Activated CD4-positive, alpha-beta memory T cell treated with anti-CD3 and anti-CD28 coated beads for 36 hours (primary cell): ENCODE data around the gene LRRC72. TPM values are rescaled to one million over a fixed set of nuclear protein-coding genes. Genes with fewer than 3 reads are reported as not detected.
"Not testable (repeated sequence)": the region's sequence is repeated elsewhere in the genome, so short reads cannot be mapped to it uniquely, and the experiment has no call there.

ENCODE experiments used
- CTCF ChIA-PET: fragments of 350-600 bp; sonication (Branson Sonifier 250); formaldehyde crosslinking; loops from one replicate; lab custom pipeline; 2021; ENCODE audit warnings: antibody characterized with exemption, inconsistent platforms; lab: Charles Lee
- POLR2A ChIA-PET: fragments of 350-600 bp; sonication (Branson Sonifier 250); formaldehyde crosslinking; loops from one replicate; lab custom pipeline; 2021; ENCODE audit warnings: antibody characterized with exemption; lab: Charles Lee
- DNase-seq: peaks from one replicate; pipeline ENCODE4 v3.0.0-alpha.2; 2020
- H3K27ac Mint-ChIP-seq: one replicate; pipeline ENCODE4 v1.8.0; 2021; ENCODE audit warnings: mixed read lengths
- H3K27me3 Mint-ChIP-seq: one replicate; pipeline ENCODE4 v1.8.0; 2021; ENCODE audit warnings: mixed read lengths
- H3K36me3 Mint-ChIP-seq: one replicate; pipeline ENCODE4 v1.8.0; 2021; ENCODE audit warnings: mixed read lengths
- H3K4me1 Mint-ChIP-seq: one replicate; pipeline ENCODE4 v1.8.0; 2021; ENCODE audit warnings: low read depth, mixed read lengths
- H3K4me3 Mint-ChIP-seq: one replicate; pipeline ENCODE4 v1.8.0; 2021; ENCODE audit warnings: mild to moderate bottlenecking, mixed read lengths
- H3K9me3 Mint-ChIP-seq: one replicate; pipeline ENCODE4 v1.8.0; 2021; ENCODE audit warnings: mixed read lengths
- intact Hi-C: fragments of 100-400 bp; cut with micrococcal nuclease; formaldehyde crosslinking; loops from one replicate; pipeline ENCODE4 v1.15.1; 2023
- total RNA-seq, 2 experiments: library from RNA; stranded (reverse); gene quantifications; one replicate each; pipeline ENCODE4 v1.2.3, GENCODE V29; 2021

Gene LRRC72
- total RNA-seq, 2 experiments from 2014 or later, result not detected

- Mint-ChIP-seq H3K36me3 (no peaks in the 10 kb centered on the region), H3K4me1 (no peaks in the 10 kb centered on the region), H3K9me3 (no peaks in the 10 kb centered on the region), H3K27ac (no peak overlapping the region), H3K4me3 (no peak overlapping the region), H3K27me3 (no peaks in the 10 kb centered on the region)
- DNase-seq, result no peak
- CTCF ChIA-PET, result interaction anchor here (0.6 to 1.4 kb wide), 2 partner anchors 19 to 29 kb away, joined by 3 to 8 read pairs; no protein-coding TSS in a partner anchor
- intact Hi-C loops, result no loop called here
- POLR2A ChIA-PET, result no interaction called here
These were observed 8.9 kb downstream of the LRRC72 start for GRCh38 chr7:16535500-16535899.

GRCh38 chr7:16540559-16540958, 13.9 kb downstream of the LRRC72 start:
- H3K9me3 Mint-ChIP-seq, H3K4me3 Mint-ChIP-seq, DNase-seq, POLR2A ChIA-PET, H3K27ac Mint-ChIP-seq, H3K4me1 Mint-ChIP-seq, CTCF ChIA-PET, H3K27me3 Mint-ChIP-seq, H3K36me3 Mint-ChIP-seq, intact Hi-C loops: not testable (repeated sequence)

- POLR2A ChIA-PET, result no interaction called here
- no peaks in the 10 kb centered on the region for H3K9me3 Mint-ChIP-seq
- intact Hi-C loops, result no loop called here
- DNase-seq, result no peak
- peaks cover 1% of the 10 kb centered on the region for H3K27me3 Mint-ChIP-seq
- H3K36me3 Mint-ChIP-seq, result no peaks in the 10 kb centered on the region
- H3K4me3 Mint-ChIP-seq, result no peak overlapping the region
- H3K4me1 Mint-ChIP-seq, result no peaks in the 10 kb centered on the region
- H3K27ac Mint-ChIP-seq, result no peak overlapping the region
- CTCF ChIA-PET, result interaction anchor here (1.0 kb wide), 1 partner anchor 22 kb away, joined by 4 read pairs; no protein-coding TSS in a partner anchor
These were observed 15.8 kb downstream of the LRRC72 start for GRCh38 chr7:16542401-16542800.

GRCh38 chr7:16543456-16543855, 16.8 kb downstream of the LRRC72 start:
- no peaks in the 10 kb centered on the region for H3K36me3 Mint-ChIP-seq
- POLR2A ChIA-PET, result no interaction called here

GRCh38 chr7:16546921-16547505, 20.4 kb downstream of the LRRC72 start:
- H3K36me3 Mint-ChIP-seq, result no peaks in the 10 kb centered on the region
- ChIA-PET POLR2A (no interaction called here), CTCF (no interaction called here)
- H3K27ac Mint-ChIP-seq, result no peak overlapping the region
- intact Hi-C loops, result no loop called here
- H3K27me3 Mint-ChIP-seq, result peaks cover 1% of the 10 kb centered on the region
- no peak overlapping the region for H3K4me3 Mint-ChIP-seq
- no peak for DNase-seq
- no peaks in the 10 kb centered on the region for H3K4me1 Mint-ChIP-seq
- H3K9me3 Mint-ChIP-seq, result no peaks in the 10 kb centered on the region

More at GRCh38 chr7:16543456-16543855, 16.8 kb downstream of the LRRC72 start:
- Mint-ChIP-seq H3K9me3 (no peaks in the 10 kb centered on the region), H3K4me3 (no peak overlapping the region), H3K27ac (no peak overlapping the region), H3K27me3 (peaks cover 1% of the 10 kb centered on the region), H3K4me1 (no peaks in the 10 kb centered on the region)
- intact Hi-C loops, result no loop called here
- CTCF ChIA-PET, result no interaction called here
- no peak for DNase-seq

- ChIA-PET CTCF (interaction anchor here (1.1 kb wide), 1 partner anchor 16 kb away, joined by 5 read pairs; no protein-coding TSS in a partner anchor), POLR2A (no interaction called here)
- DNase-seq, result no peak
- Mint-ChIP-seq H3K4me3 (no peak overlapping the region), H3K9me3 (no peaks in the 10 kb centered on the region), H3K27ac (no peak overlapping the region), H3K4me1 (no peaks in the 10 kb centered on the region), H3K27me3 (peaks cover 1% of the 10 kb centered on the region), H3K36me3 (no peaks in the 10 kb centered on the region)
- intact Hi-C loops, result no loop called here
These were observed 21.8 kb downstream of the LRRC72 start for GRCh38 chr7:16548428-16548827.

GRCh38 chr7:16550671-16551070, 24.0 kb downstream of the LRRC72 start:
- intact Hi-C loops, result no loop called here
- Mint-ChIP-seq H3K27me3 (no peaks in the 10 kb centered on the region), H3K9me3 (no peaks in the 10 kb centered on the region), H3K4me1 (no peaks in the 10 kb centered on the region), H3K4me3 (no peak overlapping the region), H3K36me3 (no peaks in the 10 kb centered on the region), H3K27ac (no peak overlapping the region)
- POLR2A ChIA-PET, result no interaction called here
- CTCF ChIA-PET, result interaction anchor here (3.6 kb wide), 1 partner anchor 14 kb away, joined by 20 read pairs; no protein-coding TSS in a partner anchor
- no peak for DNase-seq

GRCh38 chr7:16554518-16555236, 28.1 kb downstream of the LRRC72 start:
- Mint-ChIP-seq H3K4me3 (no peak overlapping the region), H3K27me3 (no peaks in the 10 kb centered on the region), H3K4me1 (no peaks in the 10 kb centered on the region), H3K36me3 (no peaks in the 10 kb centered on the region), H3K27ac (no peak overlapping the region), H3K9me3 (no peaks in the 10 kb centered on the region)
- DNase-seq, result no peak
- ChIA-PET CTCF (interaction anchor here (0.5 to 2.8 kb wide), 3 partner anchors 10 to 139 kb away, joined by 3 to 18 read pairs (median 3); no protein-coding TSS in a partner anchor), POLR2A (interaction anchor here (0.9 kb wide), 1 partner anchor 121 kb away, joined by 4 read pairs; no protein-coding TSS in a partner anchor)
- intact Hi-C loops, result no loop called here

- H3K27me3 Mint-ChIP-seq, result no peaks in the 10 kb centered on the region
- no peaks in the 10 kb centered on the region for H3K9me3 Mint-ChIP-seq
- no peak overlapping the region for H3K27ac Mint-ChIP-seq
- no peak overlapping the region for H3K4me3 Mint-ChIP-seq
- no peaks in the 10 kb centered on the region for H3K36me3 Mint-ChIP-seq
- ChIA-PET CTCF (interaction anchor here (1.0 kb wide), 1 partner anchor 9 kb away, joined by 3 read pairs; no protein-coding TSS in a partner anchor), POLR2A (no interaction called here)
- DNase-seq, result no peak
- H3K4me1 Mint-ChIP-seq, result no peaks in the 10 kb centered on the region
- intact Hi-C loops, result no loop called here
These were observed 29.7 kb downstream of the LRRC72 start for GRCh38 chr7:16556359-16556758.

GRCh38 chr7:16558761-16559302, 32.2 kb downstream of the LRRC72 start:
- no peak overlapping the region for H3K4me3 Mint-ChIP-seq
- no peak for DNase-seq
- no peak overlapping the region for H3K27ac Mint-ChIP-seq
- CTCF ChIA-PET, result interaction anchor here (1.2 kb wide), 1 partner anchor 480 kb away, joined by 4 read pairs; no protein-coding TSS in a partner anchor
- peaks cover 8% of the 10 kb centered on the region for H3K4me1 Mint-ChIP-seq
- H3K27me3 Mint-ChIP-seq, result no peaks in the 10 kb centered on the region
- H3K36me3 Mint-ChIP-seq, result no peaks in the 10 kb centered on the region
- intact Hi-C loops, result no loop called here
- POLR2A ChIA-PET, result interaction anchor here (0.5 kb wide), 1 partner anchor 446 kb away, joined by 3 read pairs; no protein-coding TSS in a partner anchor
- H3K9me3 Mint-ChIP-seq, result no peaks in the 10 kb centered on the region

GRCh38 chr7:16559497-16560179, 33.0 kb downstream of the LRRC72 start:
- H3K4me1 Mint-ChIP-seq, result peaks cover 16% of the 10 kb centered on the region
- intact Hi-C loops, result loop anchor here (10.0 kb wide), 1 partner anchor 1845 kb away; no protein-coding TSS in a partner anchor
- no peak overlapping the region for H3K4me3 Mint-ChIP-seq
- ChIA-PET POLR2A (no interaction called here), CTCF (no interaction called here)
- no peak for DNase-seq
- no peak overlapping the region for H3K27ac Mint-ChIP-seq
- H3K27me3 Mint-ChIP-seq, result no peaks in the 10 kb centered on the region
- H3K36me3 Mint-ChIP-seq, result no peaks in the 10 kb centered on the region
- H3K9me3 Mint-ChIP-seq, result no peaks in the 10 kb centered on the region

GRCh38 chr7:16561943-16562342, 35.3 kb downstream of the LRRC72 start:
- ChIA-PET CTCF (no interaction called here), POLR2A (no interaction called here)
- H3K27ac Mint-ChIP-seq, result no peak overlapping the region
- no peaks in the 10 kb centered on the region for H3K9me3 Mint-ChIP-seq
- H3K36me3 Mint-ChIP-seq, result no peaks in the 10 kb centered on the region
- no peak for DNase-seq
- H3K4me1 Mint-ChIP-seq, result peaks cover 20% of the 10 kb centered on the region
- intact Hi-C loops, result loop anchor here (10.0 kb wide), 1 partner anchor 1847 kb away; no protein-coding TSS in a partner anchor
- H3K4me3 Mint-ChIP-seq, result no peak overlapping the region
- H3K27me3 Mint-ChIP-seq, result no peaks in the 10 kb centered on the region
